ENCODE results near the gene EPHB1.

The EPHB1 gene

GRCh38 chr3:134911586-134912548 lies 116.8 kb downstream of the EPHB1 start:
- no peak for DNase-seq (ENCODE audit: low read depth)

GRCh38 chr3:134916276-134916961 lies 121.4 kb downstream of the EPHB1 start:
- DNase-seq (ENCODE audit: low read depth) = no peak

GRCh38 chr3:134917631-134918030 lies 122.6 kb downstream of the EPHB1 start:
- DNase-seq (ENCODE audit: low read depth) = no peak

- DNase-seq (ENCODE audit: low read depth) = no peak
Observed at GRCh38 chr3:134918441-134918840, 123.4 kb downstream of the EPHB1 start.

GRCh38 chr3:134922101-134922500 lies 127.0 kb downstream of the EPHB1 start:
- no peak for DNase-seq (ENCODE audit: low read depth)

GRCh38 chr3:134922866-134923265 lies 127.8 kb downstream of the EPHB1 start:
- DNase-seq (ENCODE audit: low read depth) = no peak

GRCh38 chr3:134923286-134923685 lies 128.2 kb downstream of the EPHB1 start:
- DNase-seq (ENCODE audit: low read depth) = no peak

- DNase-seq (ENCODE audit: low read depth) = no peak
Observed at GRCh38 chr3:134927599-134927998, 132.5 kb downstream of the EPHB1 start.

- DNase-seq (ENCODE audit: low read depth) = no peak
Observed at GRCh38 chr3:134928392-134928791, 133.3 kb downstream of the EPHB1 start.

GRCh38 chr3:134928819-134929218 lies 133.8 kb downstream of the EPHB1 start:
- DNase-seq (ENCODE audit: low read depth) = no peak

- DNase-seq (ENCODE audit: low read depth) = no peak
Observed at GRCh38 chr3:134929976-134930375, 134.9 kb downstream of the EPHB1 start.

GRCh38 chr3:134931045-134931785 lies 136.2 kb downstream of the EPHB1 start:
- no peak for DNase-seq (ENCODE audit: low read depth)

GRCh38 chr3:134932035-134932434 lies 137.0 kb downstream of the EPHB1 start:
- no peak for DNase-seq (ENCODE audit: low read depth)

GRCh38 chr3:134933997-134934396 lies 138.9 kb downstream of the EPHB1 start:
- DNase-seq (ENCODE audit: low read depth) = no peak

- DNase-seq (ENCODE audit: low read depth) = no peak
Observed at GRCh38 chr3:134934933-134935332, 139.9 kb downstream of the EPHB1 start.

GRCh38 chr3:134937256-134938028 lies 142.4 kb downstream of the EPHB1 start:
- DNase-seq (ENCODE audit: low read depth) = no peak

GRCh38 chr3:134938029-134938525 lies 143.0 kb downstream of the EPHB1 start:
- no peak for DNase-seq (ENCODE audit: low read depth)

- DNase-seq (ENCODE audit: low read depth) = no peak
Observed at GRCh38 chr3:134939978-134940377, 144.9 kb downstream of the EPHB1 start.

- DNase-seq (ENCODE audit: low read depth) = no peak
Observed at GRCh38 chr3:134941820-134942219, 146.8 kb downstream of the EPHB1 start.

GRCh38 chr3:134944429-134944828 lies 149.4 kb downstream of the EPHB1 start:
- no peak for DNase-seq (ENCODE audit: low read depth)

GRCh38 chr3:134949150-134949549 lies 154.1 kb downstream of the EPHB1 start:
- no peak for DNase-seq (ENCODE audit: low read depth)

GRCh38 chr3:134952371-134952770 lies 157.3 kb downstream of the EPHB1 start:
- no peak for DNase-seq (ENCODE audit: low read depth)

All from stimulated activated CD8-positive, alpha-beta memory T cell treated with anti-CD3 and anti-CD28 coated beads, Interleukin-12 subunit alpha, Interleukin-12 subunit beta, amount 100 ng/mL, for 1 hour (primary cell).